Adipocyte (in vitro differentiated cells): Measurements from ENCODE around the gene CGN.

Source experiments
- DNase-seq: peaks from one replicate; pipeline ENCODE4 v3.0.0-alpha.2; 2015; ENCODE audit warnings: low read depth
- H3K27me3 ChIP-seq: replicated peaks from 2 replicates; pipeline ENCODE4 v1.7.0; 2013; ENCODE audit warnings: mild to moderate bottlenecking, low read length, moderate library complexity; ENCODE audit not compliant: control insufficient read depth, insufficient read depth
- H3K36me3 ChIP-seq: 2 replicates; pipeline ENCODE4 v1.7.0; 2013; ENCODE audit warnings: low read length, mild to moderate bottlenecking, moderate library complexity; ENCODE audit not compliant: control insufficient read depth, insufficient read depth, severe bottlenecking
- H3K4me1 ChIP-seq: 2 replicates; pipeline ENCODE4 v1.7.0; 2013; ENCODE audit warnings: mild to moderate bottlenecking, low read length, moderate library complexity; ENCODE audit not compliant: control insufficient read depth, insufficient read depth
- H3K4me3 ChIP-seq: 2 replicates; pipeline ENCODE4 v1.7.0; 2013; ENCODE audit warnings: mild to moderate bottlenecking, low read length, moderate library complexity
- H3K9ac ChIP-seq: 2 replicates; pipeline ENCODE4 v1.7.0; 2013; ENCODE audit warnings: mild to moderate bottlenecking, low read length, moderate library complexity
- H3K9me3 ChIP-seq: 2 replicates; pipeline ENCODE4 v1.7.0; 2013; ENCODE audit warnings: mild to moderate bottlenecking, low read length, moderate library complexity; ENCODE audit not compliant: control insufficient read depth

CGN gene

GRCh38 chr1:151553659-151554058 lies 42.5 kb downstream of the CGN start:
- Histone ChIP-seq H3K4me3 (no peak overlapping the region), H3K27me3 (no peaks in the 10 kb centered on the region), H3K36me3 (no peaks in the 10 kb centered on the region), H3K9ac (no peak overlapping the region), H3K4me1 (peaks cover 9% of the 10 kb centered on the region), H3K9me3 (no peaks in the 10 kb centered on the region)
- no peak for DNase-seq

- DNase-seq, result no peak
- H3K4me3 ChIP-seq, result no peak overlapping the region
- H3K36me3 ChIP-seq, result no peaks in the 10 kb centered on the region
- no peak overlapping the region for H3K9ac ChIP-seq
- no peaks in the 10 kb centered on the region for H3K27me3 ChIP-seq
- no peaks in the 10 kb centered on the region for H3K9me3 ChIP-seq
- no peaks in the 10 kb centered on the region for H3K4me1 ChIP-seq
Measured at GRCh38 chr1:151556052-151556451, 44.9 kb downstream of the CGN start.

GRCh38 chr1:151562661-151563060 lies 51.5 kb downstream of the CGN start:
- no peak overlapping the region for H3K9ac ChIP-seq
- H3K4me3 ChIP-seq, result no peak overlapping the region
- no peaks in the 10 kb centered on the region for H3K9me3 ChIP-seq
- H3K27me3 ChIP-seq, result no peaks in the 10 kb centered on the region
- H3K36me3 ChIP-seq, result no peaks in the 10 kb centered on the region
- H3K4me1 ChIP-seq, result peaks cover 5% of the 10 kb centered on the region
- DNase-seq, result no peak

GRCh38 chr1:151563376-151563775 lies 52.2 kb downstream of the CGN start:
- Histone ChIP-seq H3K9me3 (no peaks in the 10 kb centered on the region), H3K9ac (no peak overlapping the region), H3K4me3 (no peak overlapping the region), H3K36me3 (no peaks in the 10 kb centered on the region), H3K4me1 (peaks cover 5% of the 10 kb centered on the region), H3K27me3 (no peaks in the 10 kb centered on the region)
- DNase-seq, result no peak

- H3K4me1 ChIP-seq, result peaks cover 12% of the 10 kb centered on the region
Measured at GRCh38 chr1:151565502-151566189, 54.5 kb downstream of the CGN start.

GRCh38 chr1:151568626-151569088 lies 57.5 kb downstream of the CGN start:
- no peak for DNase-seq
- Histone ChIP-seq H3K9ac (no peak overlapping the region), H3K4me3 (no peak overlapping the region), H3K27me3 (no peaks in the 10 kb centered on the region), H3K36me3 (no peaks in the 10 kb centered on the region), H3K4me1 (peaks cover 12% of the 10 kb centered on the region), H3K9me3 (no peaks in the 10 kb centered on the region)

More at GRCh38 chr1:151565502-151566189, 54.5 kb downstream of the CGN start:
- H3K4me3 ChIP-seq, result no peak overlapping the region
- DNase-seq, result no peak
- no peak overlapping the region for H3K9ac ChIP-seq
- H3K36me3 ChIP-seq, result no peaks in the 10 kb centered on the region
- no peaks in the 10 kb centered on the region for H3K27me3 ChIP-seq
- no peaks in the 10 kb centered on the region for H3K9me3 ChIP-seq

- Histone ChIP-seq H3K9me3 (no peaks in the 10 kb centered on the region), H3K4me3 (no peak overlapping the region), H3K36me3 (peaks cover 7% of the 10 kb centered on the region), H3K27me3 (no peaks in the 10 kb centered on the region), H3K9ac (no peak overlapping the region), H3K4me1 (peaks cover 7% of the 10 kb centered on the region)
- no peak for DNase-seq
Measured at GRCh38 chr1:151570819-151571218, 59.6 kb downstream of the CGN start.

- H3K4me1 ChIP-seq, result peaks cover 3% of the 10 kb centered on the region
- peaks cover 7% of the 10 kb centered on the region for H3K36me3 ChIP-seq
- no peaks in the 10 kb centered on the region for H3K27me3 ChIP-seq
- no peaks in the 10 kb centered on the region for H3K9me3 ChIP-seq
- no peak overlapping the region for H3K9ac ChIP-seq
- H3K4me3 ChIP-seq, result no peak overlapping the region
- peak; percentile 55 for DNase-seq
Measured at GRCh38 chr1:151574575-151575529, 63.7 kb downstream of the CGN start.

GRCh38 chr1:151577173-151577572 lies 66.0 kb downstream of the CGN start:
- peaks cover 7% of the 10 kb centered on the region for H3K36me3 ChIP-seq
- H3K9me3 ChIP-seq, result no peaks in the 10 kb centered on the region
- H3K4me3 ChIP-seq, result no peak overlapping the region
- no peaks in the 10 kb centered on the region for H3K27me3 ChIP-seq
- no peaks in the 10 kb centered on the region for H3K4me1 ChIP-seq
- H3K9ac ChIP-seq, result no peak overlapping the region
- DNase-seq, result no peak

GRCh38 chr1:151578941-151579340 lies 67.8 kb downstream of the CGN start:
- Histone ChIP-seq H3K9ac (no peak overlapping the region), H3K36me3 (peaks cover 5% of the 10 kb centered on the region), H3K4me3 (no peak overlapping the region), H3K4me1 (peaks cover 2% of the 10 kb centered on the region), H3K9me3 (no peaks in the 10 kb centered on the region), H3K27me3 (no peaks in the 10 kb centered on the region)
- no peak for DNase-seq

- Histone ChIP-seq H3K27me3 (no peaks in the 10 kb centered on the region), H3K9me3 (no peaks in the 10 kb centered on the region), H3K9ac (no peak overlapping the region), H3K4me3 (no peak overlapping the region), H3K4me1 (peaks cover 9% of the 10 kb centered on the region), H3K36me3 (no peaks in the 10 kb centered on the region)
- no peak for DNase-seq
Measured at GRCh38 chr1:151579436-151580225, 68.4 kb downstream of the CGN start.
